HepG2 (cell line): ENCODE results near the gene C5. TPM values are rescaled to one million over a fixed set of nuclear protein-coding genes. Genes with fewer than 3 reads are reported as not detected.

Experiments
- FOXO4 ChIP-seq: sonication (generic); formaldehyde crosslinking; conservative IDR thresholded peaks from 2 replicates; pipeline ENCODE4 v1.8.1; 2023; ENCODE audit warnings: missing genetic modification reagents
- HMGXB3 ChIP-seq: sonication (generic); formaldehyde crosslinking; IDR thresholded peaks from 2 replicates; pipeline ENCODE4 v1.4.0; 2020; ENCODE audit warnings: missing genetic modification reagents, borderline replicate concordance
- NFRKB ChIP-seq: fragments of 450-650 bp; IDR thresholded peaks from 2 replicates; pipeline ENCODE4 v1.6.1; 2017
- PRMT3 ChIP-seq: sonication (generic); formaldehyde crosslinking; IDR thresholded peaks from 2 replicates; pipeline ENCODE4 v1.8.1; 2022; ENCODE audit warnings: low read depth, mild to moderate bottlenecking, moderate library complexity, missing genetic modification reagents, borderline replicate concordance
- U2AF1 ChIP-seq: fragments of 200-400 bp; formaldehyde crosslinking; optimal IDR thresholded peaks from 2 replicates; pipeline ENCODE3; 2017; ENCODE audit warnings: mild to moderate bottlenecking, low read depth, low read length
- ZNF382 ChIP-seq: sonication (generic); formaldehyde crosslinking; IDR thresholded peaks from 2 replicates; pipeline ENCODE4 v1.5.0; 2020; ENCODE audit warnings: missing genetic modification reagents, mild to moderate bottlenecking, borderline replicate concordance
- ZNF407 ChIP-seq: sonication (generic); formaldehyde crosslinking; IDR thresholded peaks from one replicate; pipeline ENCODE4 v1.5.1; 2020; ENCODE audit warnings: mild to moderate bottlenecking, missing genetic modification reagents; ENCODE audit errors: not compliant biosample characterization
- ZNF414 ChIP-seq: sonication (generic); formaldehyde crosslinking; IDR thresholded peaks from 2 replicates; pipeline ENCODE4 v1.5.0; 2020; ENCODE audit warnings: missing genetic modification reagents
- ZNF597 ChIP-seq: sonication (generic); formaldehyde crosslinking; IDR thresholded peaks from 2 replicates; pipeline ENCODE4 v1.5.0; 2020; ENCODE audit warnings: missing genetic modification reagents
- ZNF605 ChIP-seq: sonication (generic); formaldehyde crosslinking; IDR thresholded peaks from 2 replicates; pipeline ENCODE4 v1.8.0; 2022; ENCODE audit warnings: mild to moderate bottlenecking, missing genetic modification reagents
- polyA plus RNA-seq, 8 experiments: library from polyadenylated mRNA; depleted of rRNA in 3 of 8; stranded (reverse) in 7 of 8; unstranded in 1 of 8; fragments of >200 nt; fragmentation: Illumina TruSeq in 4 of 8; extraction: Trizol in 4 of 8; gene quantifications; 2 replicates each; pipeline versions ENCODE4 v1.2.1 to v1.2.3, GENCODE V29; 2011 to 2016; ENCODE audit warnings: low read depth in 4 of 8, missing spikeins in 1 of 8, mixed read lengths in 1 of 8; ENCODE audit not compliant: insufficient read depth in 1 of 8
- total RNA-seq, 5 experiments: library from RNA; depleted of rRNA; stranded (reverse); fragments of >200 nt; fragmentation: Illumina TruSeq; extraction: Trizol; gene quantifications; 2 replicates each; pipeline ENCODE4 v1.2.3, GENCODE V29; 2016; ENCODE audit warnings: low read depth in 1 of 5

Gene C5
- total and polyA plus RNA-seq, 2 of the 13 experiments (the other 11 are each of a cell fraction or from before 2014, with no cell fraction given): 57.6 to 192 TPM

GRCh38 chr9:121074370-121075250, 24.5 kb upstream of the C5 start, which contains the start of gene CNTRL (continued):
- TF ChIP-seq HMGXB3 (CRISPR knock-in tag): peak; percentile 77
- peak; percentile 98 for TF ChIP-seq ZNF605 (CRISPR knock-in tag)
- no peak for TF ChIP-seq ZNF382 (CRISPR knock-in tag)
- TF ChIP-seq U2AF1: no peak
- TF ChIP-seq ZNF414 (CRISPR knock-in tag): peak; percentile 57; the same call in 1 of the 2 replicates
- peak; percentile 74; the same call in 1 of the 2 replicates for TF ChIP-seq PRMT3
- no peak for TF ChIP-seq ZNF597 (CRISPR knock-in tag)
- TF ChIP-seq NFRKB: no peak
- peak; percentile 96 for TF ChIP-seq ZNF407 (CRISPR knock-in tag)
- TF ChIP-seq FOXO4: peak; percentile 65; the same call in 1 of the 2 replicates
